Endodermal cell (in vitro differentiated cells): ENCODE measurements around the gene LCE3B. TPM values are rescaled to one million over a fixed set of nuclear protein-coding genes. Genes with fewer than 3 reads are reported as not detected.
"Not testable (repeated sequence)": the region's sequence is repeated elsewhere in the genome, so short reads cannot be mapped to it uniquely, and the experiment has no call there.

ENCODE experiments used
- DNase-seq: peaks from one replicate; pipeline ENCODE4 v3.0.0-alpha.2; 2017
- H3K27ac ChIP-seq: 2 replicates; pipeline ENCODE4 v1.5.1; 2013; ENCODE audit warnings: mild to moderate bottlenecking, low read depth, low read length, moderate library complexity
- H3K27me3 ChIP-seq: 2 replicates; pipeline ENCODE4 v1.6.1; 2013; ENCODE audit warnings: mild to moderate bottlenecking, low read length, moderate library complexity; ENCODE audit not compliant: insufficient read depth, control insufficient read depth, poor library complexity, severe bottlenecking
- H3K36me3 ChIP-seq: 2 replicates; pipeline ENCODE4 v1.7.0; 2013; ENCODE audit warnings: mild to moderate bottlenecking, low read length, moderate library complexity; ENCODE audit not compliant: control insufficient read depth, insufficient read depth
- H3K4me1 ChIP-seq: one replicate; pipeline ENCODE4 v1.7.0; 2013; ENCODE audit warnings: low read length; ENCODE audit not compliant: control insufficient read depth, insufficient read depth
- H3K4me3 ChIP-seq: 2 replicates; pipeline ENCODE4 v1.5.1; 2013; ENCODE audit warnings: mild to moderate bottlenecking, low read length, moderate library complexity
- H3K9ac ChIP-seq: 2 replicates; pipeline ENCODE4 v1.6.1; 2013; ENCODE audit warnings: mild to moderate bottlenecking, low read length, moderate library complexity; ENCODE audit not compliant: poor library complexity, severe bottlenecking; ENCODE audit errors: extremely low read depth
- H3K9me3 ChIP-seq: 2 replicates; pipeline ENCODE4 v1.6.1; 2013; ENCODE audit warnings: mild to moderate bottlenecking, low read length, moderate library complexity; ENCODE audit not compliant: control insufficient read depth
- H3K27ac Mint-ChIP-seq: 2 replicates; pipeline ENCODE4 v1.8.0; 2020; ENCODE audit warnings: mixed read lengths
- H3K27me3 Mint-ChIP-seq: 2 replicates; pipeline ENCODE4 v1.8.0; 2021; ENCODE audit warnings: mild to moderate bottlenecking, mixed read lengths; ENCODE audit not compliant: insufficient read depth
- H3K36me3 Mint-ChIP-seq: 2 replicates; pipeline ENCODE4 v1.8.0; 2020; ENCODE audit warnings: low read depth, mixed read lengths
- H3K4me1 Mint-ChIP-seq: 2 replicates; pipeline ENCODE4 v1.8.0; 2020; ENCODE audit warnings: mixed read lengths
- H3K4me3 Mint-ChIP-seq: 2 replicates; pipeline ENCODE4 v1.8.0; 2020; ENCODE audit warnings: mild to moderate bottlenecking, moderate library complexity, mixed read lengths
- H3K9me3 Mint-ChIP-seq: 2 replicates; pipeline ENCODE4 v1.8.0; 2020; ENCODE audit warnings: mild to moderate bottlenecking, mixed read lengths
- WGBS, 2 experiments: methylation state at CpG; one replicate each; pipeline versions ENCODE4 v1.1.5 to v1.1.7; 2013; ENCODE audit warnings: missing lambda C conversion rate in 2 of 2, mixed read lengths in 1 of 2; ENCODE audit not compliant: insufficient coverage in 1 of 2, insufficient read length in 1 of 2; 5-methylcytosine and 5-hydroxymethylcytosine counted together
- total RNA-seq, 2 donors: library from RNA; stranded (reverse); fragmentation: NEBNext Ultra II Directional in 1 of 2; extraction: Animal tissue kit (Norgen Biotek cat#: 25700) in 1 of 2; gene quantifications; 2 replicates in 1 of 2; 3 replicates in 1 of 2; pipeline ENCODE4 v1.2.1, GENCODE V29; 2021
- TF ChIP-seq, protein P1 (sequence below): fragments of 200-600 bp; sonication (generic); conservative IDR thresholded peaks from 2 replicates; pipeline ENCODE4 v1.5.0; 2021; ENCODE audit warnings: antibody characterized with exemption, mild to moderate bottlenecking

The LCE3B gene
- total RNA-seq, 2 donors from 2014 or later, result not detected

DNA sequence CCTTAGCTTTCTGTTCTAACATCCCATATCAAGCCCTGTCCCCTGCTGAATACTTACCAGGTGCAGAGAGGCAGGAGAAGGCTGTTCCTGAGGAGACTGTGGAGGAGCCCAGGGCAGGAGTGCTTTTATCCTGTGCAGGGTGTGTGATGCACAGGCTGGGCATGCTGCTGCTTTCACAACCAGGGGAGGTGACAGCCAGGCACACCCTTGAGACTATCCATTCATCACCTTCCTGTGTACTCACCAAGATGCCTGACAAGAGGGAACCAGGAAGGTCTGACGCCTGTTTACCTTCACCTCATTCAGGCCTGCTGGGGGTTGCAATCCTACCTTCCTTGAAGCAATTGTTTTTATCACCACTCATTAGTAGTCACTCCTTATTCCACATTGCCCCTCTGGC, 46.9 kb upstream of the LCE3B start, which contains the start of gene LCE3E:
TSS of gene LCE3E (minus strand) at position 100 of the 400 bp plus-strand sequence. CDS start 572 bp downstream, outside the sequence.
- Histone ChIP-seq H3K27me3 (no peaks in the 10 kb centered on the region), H3K9me3 (peaks cover 88% of the 10 kb centered on the region), H3K36me3 (no peaks in the 10 kb centered on the region), H3K4me1 (no peaks in the 10 kb centered on the region), H3K27ac (no peak within 1 kb of the TSS), H3K4me3 (no peak within 1 kb of the TSS), H3K9ac (no peak within 1 kb of the TSS)
- TF ChIP-seq, protein P1, sequence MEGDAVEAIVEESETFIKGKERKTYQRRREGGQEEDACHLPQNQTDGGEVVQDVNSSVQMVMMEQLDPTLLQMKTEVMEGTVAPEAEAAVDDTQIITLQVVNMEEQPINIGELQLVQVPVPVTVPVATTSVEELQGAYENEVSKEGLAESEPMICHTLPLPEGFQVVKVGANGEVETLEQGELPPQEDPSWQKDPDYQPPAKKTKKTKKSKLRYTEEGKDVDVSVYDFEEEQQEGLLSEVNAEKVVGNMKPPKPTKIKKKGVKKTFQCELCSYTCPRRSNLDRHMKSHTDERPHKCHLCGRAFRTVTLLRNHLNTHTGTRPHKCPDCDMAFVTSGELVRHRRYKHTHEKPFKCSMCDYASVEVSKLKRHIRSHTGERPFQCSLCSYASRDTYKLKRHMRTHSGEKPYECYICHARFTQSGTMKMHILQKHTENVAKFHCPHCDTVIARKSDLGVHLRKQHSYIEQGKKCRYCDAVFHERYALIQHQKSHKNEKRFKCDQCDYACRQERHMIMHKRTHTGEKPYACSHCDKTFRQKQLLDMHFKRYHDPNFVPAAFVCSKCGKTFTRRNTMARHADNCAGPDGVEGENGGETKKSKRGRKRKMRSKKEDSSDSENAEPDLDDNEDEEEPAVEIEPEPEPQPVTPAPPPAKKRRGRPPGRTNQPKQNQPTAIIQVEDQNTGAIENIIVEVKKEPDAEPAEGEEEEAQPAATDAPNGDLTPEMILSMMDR, result no peak
- Mint-ChIP-seq H3K27me3 (no peaks in the 10 kb centered on the region), H3K36me3 (no peaks in the 10 kb centered on the region), H3K4me1 (no peaks in the 10 kb centered on the region), H3K9me3 (peaks cover 95% of the 10 kb centered on the region), H3K27ac (no peak within 1 kb of the TSS), H3K4me3 (no peak within 1 kb of the TSS)
- DNase-seq, result no peak
- 70 to 83% methylated on average over 1 of the region's 1 CpG for WGBS, 2 experiments

DNA sequence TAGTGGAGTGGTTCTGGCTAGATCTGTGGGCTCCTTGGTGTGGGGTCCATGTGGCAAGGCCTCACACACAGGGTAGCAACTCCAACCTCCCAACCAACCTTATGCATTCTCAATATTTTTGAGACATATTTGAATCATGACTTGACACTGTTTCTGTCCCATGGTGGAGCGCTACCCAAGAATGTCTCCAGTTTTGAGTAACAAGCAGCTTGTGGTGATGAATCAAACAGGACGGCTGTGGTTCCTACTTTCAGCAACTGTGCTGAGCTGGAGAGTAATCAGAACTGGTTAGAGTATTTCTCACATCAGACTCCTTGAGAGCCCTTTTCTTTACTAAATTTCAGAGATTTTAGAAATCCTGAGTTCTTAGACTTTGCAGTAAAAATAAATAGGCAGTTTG, 36.4 kb upstream of the LCE3B start:
- no peaks in the 10 kb centered on the region for H3K4me1 ChIP-seq
- H3K9ac ChIP-seq, result no peak overlapping the region
- Mint-ChIP-seq H3K4me1 (no peaks in the 10 kb centered on the region), H3K27ac (no peak overlapping the region), H3K4me3 (no peak overlapping the region), H3K27me3 (no peaks in the 10 kb centered on the region), H3K36me3 (no peaks in the 10 kb centered on the region), H3K9me3 (peaks cover 93% of the 10 kb centered on the region)
- no peak overlapping the region for H3K4me3 ChIP-seq
- DNase-seq, result no peak
- H3K27ac ChIP-seq, result no peak overlapping the region
- H3K9me3 ChIP-seq, result peaks cover 76% of the 10 kb centered on the region
- no peaks in the 10 kb centered on the region for H3K36me3 ChIP-seq
- WGBS, 2 experiments, result 86 to 100% methylated on average over 2 of the region's 2 CpGs
- no peaks in the 10 kb centered on the region for H3K27me3 ChIP-seq
- TF ChIP-seq, protein P1, result no peak

DNA sequence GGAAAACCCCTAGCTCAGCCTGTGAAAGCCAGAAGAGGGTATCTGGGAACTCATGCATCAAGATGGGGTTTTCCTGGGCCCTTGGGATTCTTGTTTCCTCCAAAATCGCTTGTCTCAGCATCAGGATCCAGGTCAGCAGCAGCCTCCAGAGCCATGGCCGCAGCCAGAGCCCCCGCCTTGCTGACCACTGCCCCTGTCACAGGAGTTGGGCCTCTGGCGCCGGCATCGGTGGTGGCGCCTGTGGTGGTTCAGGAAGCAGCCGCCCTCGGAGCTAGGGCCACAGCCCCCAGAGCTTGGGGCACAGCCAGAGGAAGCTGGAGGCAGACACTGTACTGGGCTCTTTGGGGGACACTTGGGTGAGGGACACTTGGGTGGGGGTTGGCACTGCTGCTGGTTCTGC, 34.1 kb upstream of the LCE3B start:
- not testable (repeated sequence) for H3K4me3 Mint-ChIP-seq, H3K27me3 ChIP-seq, DNase-seq, H3K4me1 ChIP-seq, H3K27ac Mint-ChIP-seq, H3K4me1 Mint-ChIP-seq, H3K27me3 Mint-ChIP-seq, H3K9ac ChIP-seq, H3K36me3 Mint-ChIP-seq, H3K4me3 ChIP-seq, H3K36me3 ChIP-seq, H3K27ac ChIP-seq
- H3K9me3 Mint-ChIP-seq, result peaks cover 93% of the 10 kb centered on the region
- 82% methylated on average over 9 of the region's 9 CpGs; no CpG with 5 or more reads in 1 of the 2 experiments for WGBS, 2 experiments
- H3K9me3 ChIP-seq, result peaks cover 59% of the 10 kb centered on the region

DNA sequence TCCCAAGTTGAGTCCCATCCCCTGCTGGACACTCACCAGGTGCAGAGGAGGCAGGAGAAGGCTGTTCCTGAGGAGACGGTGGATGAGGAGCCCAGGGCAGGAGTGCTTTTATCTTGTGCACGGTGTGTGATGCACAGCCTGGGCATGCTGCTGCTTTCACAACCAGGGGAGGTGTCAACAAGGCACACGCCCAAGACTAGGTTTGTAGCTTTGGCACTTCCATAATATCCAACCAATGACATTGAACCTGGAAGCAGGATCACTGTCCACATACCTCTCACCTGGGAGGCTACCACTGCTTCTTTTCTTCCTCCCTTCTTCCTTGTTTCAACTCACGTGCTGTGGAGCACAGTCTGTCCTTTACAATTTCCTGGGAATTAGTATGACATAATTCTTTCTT, 33.2 kb upstream of the LCE3B start, which contains the start of gene LCE3D:
TSS of gene LCE3D (minus strand) at position 84 of the 400 bp plus-strand sequence. CDS start 580 bp downstream, outside the sequence.
- DNase-seq, result no peak
- Histone ChIP-seq H3K27me3 (no peaks in the 10 kb centered on the region), H3K9ac (no peak within 1 kb of the TSS), H3K9me3 (peaks cover 51% of the 10 kb centered on the region), H3K27ac (no peak within 1 kb of the TSS), H3K4me1 (no peaks in the 10 kb centered on the region), H3K36me3 (no peaks in the 10 kb centered on the region), H3K4me3 (no peak within 1 kb of the TSS)
- 43 to 66% methylated on average over 3 to 4 of the region's 4 CpGs for WGBS, 2 experiments
- TF ChIP-seq, protein P1, result no peak
- H3K36me3 Mint-ChIP-seq, result no peaks in the 10 kb centered on the region
- no peak within 1 kb of the TSS for H3K4me3 Mint-ChIP-seq
- no peaks in the 10 kb centered on the region for H3K27me3 Mint-ChIP-seq
- no peaks in the 10 kb centered on the region for H3K4me1 Mint-ChIP-seq
- H3K27ac Mint-ChIP-seq, result no peak within 1 kb of the TSS
- H3K9me3 Mint-ChIP-seq, result peaks cover 92% of the 10 kb centered on the region
